ENCODE data around the gene PDGFD. TPM values are rescaled to one million over a fixed set of nuclear protein-coding genes. Genes with fewer than 3 reads are reported as not detected.
A peak's percentile ranks its signal among the peaks of the same experiment; 100 is the strongest.

The PDGFD gene
- total RNA-seq, 1 donor from 2014 or later: 19.6 TPM

DNA sequence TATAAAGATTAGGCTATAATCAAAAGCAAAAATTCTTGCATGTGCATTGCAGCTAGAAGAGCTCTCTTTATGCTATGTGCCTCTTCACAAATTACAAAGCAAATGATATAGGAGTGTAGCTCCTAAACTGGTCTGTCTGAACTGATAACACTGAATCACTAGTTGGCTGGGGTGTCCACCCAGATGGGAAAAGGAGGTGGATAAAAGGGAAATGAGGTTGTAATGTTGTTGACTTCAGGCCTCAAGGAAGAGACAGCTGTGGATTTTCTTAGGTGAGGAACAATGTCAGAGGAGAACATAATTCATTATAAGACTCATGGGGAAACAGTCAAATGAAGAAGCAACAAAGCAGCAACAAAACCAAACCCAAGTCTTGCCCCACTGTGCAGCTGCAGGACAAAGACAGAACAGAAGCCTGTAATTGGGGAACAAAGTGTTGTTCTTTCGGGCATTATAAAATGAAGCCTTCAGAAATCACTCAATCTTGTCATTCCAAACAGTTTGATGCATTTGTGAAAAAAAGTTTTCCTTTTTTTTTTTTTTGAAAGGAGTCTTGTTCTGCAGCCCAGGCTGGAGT lies 257.6 kb downstream of the PDGFD start:
- DNase-seq (ENCODE audit: low spot score) (no peak), ATAC-seq (no peak)
- intact Hi-C loops (cut with DNase I): no loop called here

DNA sequence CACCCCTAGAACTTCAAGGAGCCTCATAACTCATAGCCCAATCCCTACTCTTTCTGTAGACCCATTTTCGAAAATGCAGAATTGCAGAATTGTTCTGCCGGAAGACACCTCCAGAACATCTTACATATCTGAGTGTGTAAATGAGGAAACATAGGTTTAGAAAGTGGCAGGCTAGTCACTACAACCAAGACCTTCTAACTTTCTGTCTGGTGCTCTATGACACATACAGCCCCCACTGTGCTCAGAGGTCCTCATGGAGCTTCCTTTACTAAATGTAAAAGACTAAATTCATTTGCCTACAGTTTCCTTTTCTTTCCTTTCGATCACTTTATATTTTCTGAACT lies 259.7 kb downstream of the PDGFD start:
- no peak for ATAC-seq
- intact Hi-C loops (cut with DNase I): no loop called here
- DNase-seq (ENCODE audit: low spot score): no peak

DNA sequence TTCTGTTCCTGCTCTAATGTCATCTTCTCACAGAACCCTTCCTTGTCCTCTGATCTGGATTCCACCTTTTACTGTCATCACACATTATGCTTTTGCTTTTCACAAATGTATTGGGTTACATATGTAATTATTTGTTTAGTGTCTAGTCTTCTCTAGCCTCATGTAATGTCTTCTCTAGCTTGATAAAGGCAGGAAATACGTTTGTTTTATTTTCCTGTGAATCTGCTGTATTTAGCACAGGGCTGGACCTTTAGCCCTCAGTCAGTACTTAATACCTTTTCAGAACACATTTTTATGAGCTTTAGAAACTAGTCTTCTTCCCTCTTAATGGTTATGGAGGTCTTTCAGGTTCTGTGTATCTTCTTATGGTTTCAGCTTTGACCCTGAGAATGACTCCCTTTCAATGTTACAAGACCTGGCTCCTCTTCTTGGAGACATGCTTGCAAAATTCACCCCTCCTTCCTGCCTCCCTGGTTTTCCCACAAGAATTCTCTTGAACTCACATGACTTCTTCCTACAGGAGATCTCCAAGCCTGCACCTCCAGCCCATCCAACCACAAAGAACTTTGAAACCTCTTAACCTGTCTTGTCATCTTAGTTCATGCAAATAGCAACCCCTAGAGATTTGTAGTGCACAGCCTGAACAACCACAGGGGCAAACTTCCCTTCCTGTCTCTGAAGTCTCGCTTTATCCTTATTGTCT lies 260.2 kb downstream of the PDGFD start:
- ATAC-seq: peak; percentile 20
- intact Hi-C loops (cut with DNase I): no loop called here
- no peak for DNase-seq (ENCODE audit: low spot score)

DNA sequence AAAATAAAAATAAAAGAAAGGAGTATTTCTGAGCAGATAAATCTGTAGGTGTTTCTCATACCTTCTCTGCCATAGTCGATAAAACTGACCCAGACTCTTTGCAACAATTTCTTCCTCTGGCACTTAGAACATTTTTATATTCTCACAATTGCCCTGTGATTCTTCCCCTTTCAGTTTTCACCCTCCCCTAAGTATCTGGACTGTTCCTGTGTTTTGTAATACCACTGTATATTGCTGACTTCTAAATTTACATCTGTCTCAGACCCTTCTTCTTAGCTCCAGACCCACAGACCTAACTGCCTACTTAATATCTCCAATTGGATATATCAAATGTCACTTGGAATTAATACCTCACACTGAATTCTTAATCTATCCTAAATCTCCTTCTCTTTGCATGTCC lies 261.0 kb downstream of the PDGFD start:
- ATAC-seq (no peak), DNase-seq (ENCODE audit: low spot score) (no peak)
- intact Hi-C loops (cut with DNase I): no loop called here

DNA sequence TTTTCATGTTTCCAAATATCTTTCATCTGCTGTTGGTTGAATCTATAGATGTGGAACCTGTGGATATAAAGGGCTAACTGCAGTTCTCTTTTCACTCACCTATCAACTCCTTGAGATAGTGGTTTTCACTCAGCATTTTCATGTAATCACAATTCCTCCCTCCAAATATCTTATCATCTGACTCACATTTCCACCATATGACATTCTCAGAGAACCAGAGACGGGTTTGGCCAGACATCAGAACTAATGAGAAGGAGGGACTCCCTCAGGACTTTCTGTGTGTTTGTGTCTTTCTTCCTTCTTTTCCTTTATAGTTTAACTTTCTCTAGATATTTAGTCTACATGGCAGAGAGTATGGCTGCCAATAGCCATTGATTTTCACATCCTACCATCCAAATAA lies 262.3 kb downstream of the PDGFD start:
- ATAC-seq (no peak), DNase-seq (ENCODE audit: low spot score) (no peak)
- intact Hi-C loops (cut with DNase I): no loop called here

DNA sequence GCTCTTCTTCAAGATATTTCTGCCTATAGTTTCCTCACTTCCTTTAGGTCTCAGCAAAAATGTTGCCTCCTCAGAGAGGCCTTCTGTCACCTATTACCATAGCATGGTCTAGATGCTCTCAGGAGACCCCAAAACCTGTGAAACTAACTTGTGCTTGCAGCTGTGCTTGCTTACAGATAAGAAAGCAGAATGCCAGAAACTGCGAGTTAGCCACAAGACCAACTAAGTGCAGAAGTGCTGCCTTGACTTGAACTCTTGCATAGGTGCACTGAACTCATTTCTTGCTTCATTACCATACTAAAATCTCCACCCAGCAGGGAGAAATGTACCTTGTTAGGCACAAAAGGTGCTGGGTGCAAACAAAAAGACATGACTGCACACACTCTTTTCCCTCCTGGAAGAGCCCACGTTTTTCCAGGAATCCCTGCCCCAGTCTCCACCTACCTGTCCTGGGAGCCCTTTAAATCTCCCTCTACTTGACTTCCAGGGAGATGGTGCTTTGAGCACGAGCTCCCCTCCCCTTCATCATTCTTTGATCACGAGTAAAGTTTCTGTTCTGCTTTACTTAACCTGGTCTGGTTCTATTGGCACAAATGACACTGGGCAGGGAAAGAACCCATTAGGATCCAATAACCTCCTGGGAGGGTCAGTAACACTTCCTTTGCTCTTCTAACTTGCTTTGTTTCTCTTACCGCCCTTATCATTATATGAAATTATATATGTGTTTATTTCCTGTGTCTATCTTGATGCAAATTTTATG lies 265.2 kb downstream of the PDGFD start:
- intact Hi-C loops (cut with DNase I): no loop called here
- no peak for DNase-seq (ENCODE audit: low spot score)
- ATAC-seq: no peak

DNA sequence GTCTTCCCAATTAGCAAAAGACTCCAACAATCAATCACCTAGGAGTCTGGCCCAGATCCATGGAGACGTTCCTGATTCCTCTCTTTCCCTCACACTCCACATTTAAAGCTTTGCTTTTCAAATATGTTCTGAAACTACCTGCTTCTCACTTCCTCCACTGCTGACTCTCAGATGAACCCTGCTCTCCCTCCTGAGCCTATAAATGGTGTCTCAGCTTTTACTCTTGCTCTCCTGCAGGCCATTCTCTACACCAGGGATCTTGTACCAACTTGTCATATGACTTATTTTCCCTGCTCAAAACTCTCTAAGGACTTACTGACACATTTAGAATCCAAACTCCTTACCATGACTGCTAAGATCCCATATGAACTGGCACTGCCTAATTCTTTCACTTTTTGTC lies 265.9 kb downstream of the PDGFD start:
- intact Hi-C loops (cut with DNase I): no loop called here
- DNase-seq (ENCODE audit: low spot score) (no peak), ATAC-seq (no peak)

DNA sequence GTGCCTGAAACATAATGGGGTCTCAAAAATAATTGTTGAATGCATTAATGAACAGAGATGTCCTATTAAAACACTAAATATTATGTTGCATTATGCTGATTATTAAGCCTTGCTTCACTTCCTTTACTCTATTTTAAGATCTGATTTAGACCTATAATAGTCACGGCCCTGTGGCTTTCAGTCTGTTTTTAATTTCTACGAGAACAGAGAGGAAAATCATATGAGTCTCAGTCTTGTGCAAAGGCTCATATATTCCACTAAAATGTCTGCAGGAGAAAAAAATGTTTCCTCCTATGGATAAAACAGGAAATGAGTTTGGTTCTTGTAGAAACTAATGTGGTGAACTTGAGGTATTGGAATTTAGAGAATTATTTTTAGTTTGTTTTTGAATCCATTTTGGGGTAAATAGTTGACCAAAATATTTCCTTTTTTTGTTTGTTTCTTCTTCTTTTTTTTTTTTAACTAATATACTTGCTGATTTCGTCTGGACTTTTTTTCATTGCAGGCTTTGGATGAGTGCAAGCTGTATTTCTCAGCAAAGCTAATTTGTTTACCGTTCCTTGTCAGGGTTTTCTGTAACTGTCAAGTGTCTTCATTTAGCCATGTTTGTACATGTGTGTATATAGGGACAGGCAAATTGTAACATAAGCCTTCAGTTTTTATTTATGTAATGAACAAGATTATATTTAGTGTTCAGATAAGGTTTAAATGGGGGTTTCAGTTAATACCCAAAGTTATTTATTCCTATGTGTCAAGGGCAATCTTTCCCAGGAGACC lies 266.6 kb downstream of the PDGFD start:
- intact Hi-C loops (cut with DNase I): no loop called here
- DNase-seq (ENCODE audit: low spot score): no peak
- no peak for ATAC-seq

DNA sequence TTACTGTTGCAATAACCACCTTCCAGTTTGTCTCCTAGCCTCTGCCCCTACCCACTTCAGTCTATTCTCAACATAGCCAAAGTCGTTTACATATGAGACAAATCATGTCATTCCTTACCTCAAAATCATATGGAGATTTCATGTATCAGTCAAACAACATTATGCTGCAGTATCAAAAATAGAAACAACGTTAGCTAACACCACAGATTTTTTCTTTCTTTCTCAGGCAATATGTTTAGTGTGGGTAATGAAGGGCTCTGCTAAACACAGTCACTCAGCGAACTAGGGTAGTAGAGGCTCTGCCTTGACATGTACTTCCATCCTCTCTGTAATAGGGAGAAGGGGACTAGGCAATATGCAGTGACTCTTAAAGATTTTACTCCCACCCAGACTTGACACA lies 268.8 kb downstream of the PDGFD start:
- ATAC-seq: no peak
- intact Hi-C loops (cut with DNase I): no loop called here
- DNase-seq (ENCODE audit: low spot score): no peak

DNA sequence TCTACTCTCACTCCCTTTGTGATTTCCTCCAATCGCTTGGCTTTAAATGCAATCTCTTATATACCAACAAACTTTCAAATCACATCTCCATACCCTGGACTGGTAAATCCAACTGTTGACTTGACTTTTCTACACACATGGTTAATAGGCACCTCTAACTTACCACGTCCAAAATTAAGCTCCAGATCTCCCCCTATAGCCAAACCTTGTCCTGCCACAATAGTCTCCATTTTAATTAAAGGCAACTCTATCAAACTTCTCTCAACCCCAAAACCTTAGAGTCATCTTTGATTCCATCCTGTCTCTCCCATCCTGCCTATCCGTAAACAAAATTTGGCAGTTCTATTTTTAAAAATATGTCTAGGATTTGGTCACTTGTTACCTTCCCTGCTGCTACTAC lies 269.3 kb downstream of the PDGFD start:
- ATAC-seq: no peak
- no peak for DNase-seq (ENCODE audit: low spot score)
- intact Hi-C loops (cut with DNase I): loop anchor here (5.0 kb wide), 1 partner anchor 1582 kb away; no protein-coding TSS in a partner anchor

DNA sequence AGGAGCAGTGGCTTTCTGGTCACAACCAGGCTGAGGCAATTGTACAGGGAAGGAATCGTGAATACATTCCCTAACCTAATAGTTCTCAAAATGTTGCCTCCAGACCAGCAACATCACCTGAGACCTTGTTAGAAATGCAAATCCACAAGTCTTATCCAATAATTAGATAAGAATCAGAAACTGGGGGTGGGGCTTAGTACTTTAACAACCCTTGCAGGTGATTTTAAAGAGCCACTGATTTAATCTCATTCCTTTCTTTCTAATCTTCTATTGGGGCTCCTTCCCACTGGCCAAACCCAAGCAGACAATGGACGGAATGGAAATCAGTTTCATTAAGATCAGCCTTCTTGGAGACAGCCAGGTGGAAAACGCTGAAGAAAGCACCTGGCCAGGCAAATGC lies 269.9 kb downstream of the PDGFD start:
- no peak for ATAC-seq
- intact Hi-C loops (cut with DNase I): loop anchor here (5.0 kb wide), 1 partner anchor 1582 kb away; no protein-coding TSS in a partner anchor
- no peak for DNase-seq (ENCODE audit: low spot score)

DNA sequence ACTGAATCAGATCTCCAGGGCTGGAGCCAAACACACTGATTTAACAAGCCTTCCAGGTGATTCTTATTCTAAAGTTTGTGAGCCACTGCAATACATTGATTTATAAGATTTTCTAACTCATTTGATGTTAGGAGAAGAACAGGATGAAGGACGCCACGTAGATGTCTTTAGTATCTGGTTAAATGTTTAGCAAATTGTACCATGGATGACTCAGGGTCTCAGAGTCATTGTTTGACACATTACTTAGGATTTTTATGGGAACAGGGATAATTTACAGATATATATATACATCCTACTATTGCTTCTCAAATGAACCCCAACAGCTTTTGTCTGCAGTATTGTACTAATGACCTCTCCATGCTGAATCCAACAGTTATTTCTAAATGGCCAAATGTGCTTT lies 270.6 kb downstream of the PDGFD start:
- no peak for ATAC-seq
- no peak for DNase-seq (ENCODE audit: low spot score)
- intact Hi-C loops (cut with DNase I): loop anchor here (5.0 kb wide), 1 partner anchor 1581 kb away; no protein-coding TSS in a partner anchor

DNA sequence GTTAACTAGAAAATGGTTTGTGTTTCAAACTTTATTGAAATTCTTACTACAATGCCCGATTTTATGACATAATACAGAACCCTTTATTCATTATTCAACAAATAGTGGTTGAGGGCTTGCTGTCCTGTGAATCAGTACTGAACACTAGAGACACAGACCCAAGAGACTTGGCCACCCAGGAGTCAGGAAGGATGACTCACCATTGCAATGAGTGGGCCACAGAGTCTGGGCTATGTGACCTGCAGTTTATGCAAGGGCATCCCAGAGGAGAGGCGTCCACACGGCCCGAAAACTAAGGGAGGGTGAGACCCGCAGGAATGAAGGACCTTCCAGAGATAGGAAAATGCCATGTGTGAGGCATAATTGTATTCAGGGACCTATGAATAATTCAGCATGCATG lies 271.3 kb downstream of the PDGFD start:
- ATAC-seq (no peak), DNase-seq (ENCODE audit: low spot score) (no peak)
- intact Hi-C loops (cut with DNase I): loop anchor here (5.0 kb wide), 1 partner anchor 1580 kb away; no protein-coding TSS in a partner anchor

DNA sequence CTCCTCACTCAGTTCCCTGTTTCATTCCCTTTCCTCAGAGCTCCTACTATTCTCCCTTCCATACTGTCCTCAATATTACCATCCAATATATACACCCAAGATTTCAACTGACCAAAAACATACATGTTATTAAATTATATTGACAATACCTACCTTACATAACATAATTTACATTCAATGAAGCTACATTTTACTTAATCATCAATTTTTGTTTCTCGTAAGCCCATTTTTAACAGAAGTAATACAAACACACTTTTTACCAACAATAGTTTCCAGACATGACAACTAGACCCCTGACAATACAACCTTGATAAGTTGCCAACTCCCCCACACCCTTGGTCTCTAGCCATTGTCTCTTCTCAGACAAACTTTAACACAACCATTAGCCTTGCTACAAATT lies 273.3 kb downstream of the PDGFD start:
- ATAC-seq (no peak), DNase-seq (ENCODE audit: low spot score) (no peak)
- intact Hi-C loops (cut with DNase I): loop anchor here (5.0 kb wide), 1 partner anchor 1578 kb away; no protein-coding TSS in a partner anchor

DNA sequence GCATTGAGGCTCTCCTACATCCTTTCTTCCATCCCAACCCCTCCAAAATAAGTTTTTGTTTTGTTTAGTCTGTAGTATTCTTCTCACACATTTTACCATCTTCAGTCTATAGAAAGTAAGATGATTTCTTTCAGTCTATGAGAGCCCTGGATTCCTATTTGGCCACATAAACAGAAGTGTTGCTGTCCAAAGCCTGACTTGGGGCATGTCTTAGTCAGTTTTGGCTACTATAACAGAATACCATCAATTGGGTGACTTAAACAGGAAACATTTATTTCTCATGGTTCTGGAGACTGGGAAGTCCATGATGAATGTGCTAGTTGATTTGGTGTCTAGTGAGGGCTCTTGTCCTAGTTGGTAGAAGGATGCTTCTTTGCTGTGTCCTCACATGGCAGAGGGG lies 274.3 kb downstream of the PDGFD start:
- DNase-seq (ENCODE audit: low spot score): no peak
- no peak for ATAC-seq
- intact Hi-C loops (cut with DNase I): loop anchor here (5.0 kb wide), 1 partner anchor 1577 kb away; no protein-coding TSS in a partner anchor

DNA sequence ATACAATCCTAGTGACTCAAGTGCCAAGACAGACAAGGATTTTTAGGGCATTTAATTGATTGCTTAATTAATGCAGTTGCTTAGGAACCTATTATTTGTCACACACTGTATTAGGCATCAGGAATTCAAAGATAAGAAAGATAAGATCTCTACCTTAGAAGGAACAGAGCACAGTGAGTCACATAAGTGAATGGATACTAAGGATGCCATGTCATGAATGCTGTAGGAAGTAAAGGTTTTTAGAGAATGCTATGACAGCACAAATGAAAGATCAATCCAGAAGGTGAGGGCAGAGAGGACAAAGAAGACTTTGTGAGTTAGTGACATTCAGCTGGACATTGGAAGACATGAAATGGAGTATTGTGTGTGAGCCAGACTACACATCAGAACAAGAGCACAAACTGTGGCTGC lies 275.4 kb downstream of the PDGFD start:
- ATAC-seq: no peak
- intact Hi-C loops (cut with DNase I): no loop called here
- DNase-seq (ENCODE audit: low spot score): no peak

DNA sequence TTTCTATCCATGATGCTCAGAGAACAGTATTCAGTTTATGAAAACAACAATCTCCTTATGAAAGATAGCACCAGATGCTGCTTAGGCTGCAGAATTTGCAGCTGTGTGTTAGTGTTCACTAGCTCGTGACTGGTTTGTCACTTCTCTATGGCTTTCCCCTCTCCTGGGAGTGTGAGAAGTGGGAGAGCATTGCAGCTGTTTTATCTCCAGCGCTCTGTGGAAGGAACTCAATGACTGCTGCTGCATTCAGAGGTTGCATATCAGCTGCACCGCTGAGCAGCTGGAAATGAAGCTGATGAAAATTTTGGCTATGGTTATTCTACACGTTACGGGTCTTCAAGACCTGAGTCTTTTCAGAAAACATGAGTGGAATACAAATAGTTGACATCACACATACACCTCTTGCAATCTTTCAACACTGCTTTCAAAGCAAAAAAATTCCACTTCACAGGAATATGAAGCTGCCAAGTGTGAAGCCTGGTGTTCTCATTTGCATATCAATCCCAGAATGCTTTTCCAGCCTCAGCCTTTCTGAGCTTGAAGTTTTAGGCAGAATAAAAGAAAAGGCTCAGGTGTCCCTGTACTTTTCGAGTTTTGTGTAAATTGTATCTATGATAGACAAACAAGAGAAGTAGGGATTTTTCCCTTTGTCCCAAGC lies 276.8 kb downstream of the PDGFD start:
- no peak for DNase-seq (ENCODE audit: low spot score)
- intact Hi-C loops (cut with DNase I): no loop called here
- peak; percentile 75 for ATAC-seq

DNA sequence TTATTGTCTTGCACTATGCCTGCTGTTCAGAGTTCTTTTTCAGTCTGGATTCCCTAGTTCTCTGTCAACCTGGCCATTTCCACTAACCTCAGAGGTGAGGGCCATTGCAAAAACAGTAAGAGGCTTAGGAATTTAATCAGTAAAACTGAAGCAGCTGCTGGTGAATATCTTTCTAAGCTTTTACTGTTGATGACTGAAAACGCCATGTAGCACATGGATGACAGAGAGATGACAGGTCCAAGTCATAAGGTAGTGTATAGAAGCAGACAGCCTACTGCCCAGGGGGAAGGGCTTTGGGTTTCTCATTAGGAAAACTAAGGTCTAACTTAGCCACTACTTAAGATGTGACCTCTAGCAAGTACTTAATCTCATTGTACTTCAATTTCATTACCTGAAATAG lies 280.1 kb downstream of the PDGFD start:
- intact Hi-C loops (cut with DNase I): no loop called here
- ATAC-seq (no peak), DNase-seq (ENCODE audit: low spot score) (no peak)

DNA sequence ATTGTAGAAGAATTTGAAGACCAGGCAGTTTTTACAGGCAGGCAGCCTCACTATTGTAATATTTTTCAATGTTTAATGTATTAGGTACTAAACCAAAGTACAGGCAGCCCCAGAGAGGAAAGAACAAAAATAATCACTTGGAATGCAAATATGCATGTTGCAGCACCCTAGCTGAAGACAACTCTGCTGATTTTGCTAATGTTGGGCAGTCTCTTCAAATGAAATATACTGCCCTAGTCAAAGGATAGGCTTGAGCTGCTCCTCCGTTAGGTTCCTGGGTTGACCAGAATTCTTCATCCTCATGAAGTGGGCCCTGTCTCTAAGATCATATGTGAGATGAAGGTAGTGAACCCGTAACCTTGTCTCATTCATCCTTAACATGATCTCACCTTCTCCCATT lies 280.7 kb downstream of the PDGFD start:
- intact Hi-C loops (cut with DNase I): no loop called here
- ATAC-seq: no peak
- no peak for DNase-seq (ENCODE audit: low spot score)

All from sciatic nerve (tissue), 2 donors.